Stimulated activated naive CD4-positive, alpha-beta T cell (primary cell): Measurements from ENCODE around the gene GCN1.
"Not testable (repeated sequence)": the region's sequence is repeated elsewhere in the genome, so short reads cannot be mapped to it uniquely, and the experiment has no call there.

Experiments used
- DNase-seq, 6 experiments: peaks; one replicate each; lab custom pipeline; 2025; lab: John Stamatoyannopoulos, UW

Gene GCN1

DNA sequence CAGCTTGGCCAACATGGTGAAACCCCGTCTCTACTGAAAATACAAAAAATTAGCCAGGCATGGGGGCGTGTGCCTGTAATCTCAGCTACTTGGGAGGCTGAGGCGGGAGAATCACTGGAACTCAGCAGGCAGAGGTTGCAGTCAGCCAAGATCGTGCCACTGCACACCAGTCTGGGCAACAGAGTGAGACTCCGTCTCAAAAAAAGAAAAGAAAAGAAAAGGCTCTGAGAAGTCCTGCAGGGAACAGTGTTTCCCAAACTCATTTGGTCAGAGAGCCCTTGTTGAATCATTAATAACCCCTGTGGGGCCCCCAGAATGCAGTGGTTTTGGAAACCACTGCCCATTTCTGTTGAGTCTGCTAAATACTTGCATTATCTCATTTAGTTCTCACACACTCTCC is 18.7 kb upstream of the GCN1 start:
- not testable (repeated sequence) for DNase-seq

DNA sequence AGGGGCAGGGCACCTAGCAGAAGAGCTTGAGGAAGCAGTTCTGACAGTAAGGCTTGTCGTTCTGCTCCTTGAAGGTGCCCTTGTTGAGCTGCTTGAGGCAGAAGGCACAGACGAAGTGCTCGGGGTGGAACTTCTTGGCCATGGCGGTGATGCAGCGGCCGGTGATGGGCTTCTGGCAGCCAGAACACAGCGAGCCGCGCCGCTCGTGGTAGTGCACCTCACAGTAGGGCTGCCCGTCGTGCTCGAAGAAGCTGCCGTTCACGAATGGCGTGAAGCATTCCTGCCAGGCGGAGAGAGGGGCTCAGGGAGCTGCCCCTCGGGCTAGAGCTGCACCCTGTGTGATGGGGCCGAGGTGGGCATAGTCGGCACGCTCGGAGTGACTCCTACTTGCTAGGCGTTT is 17.8 kb upstream of the GCN1 start:
- DNase-seq, result no peak

DNA sequence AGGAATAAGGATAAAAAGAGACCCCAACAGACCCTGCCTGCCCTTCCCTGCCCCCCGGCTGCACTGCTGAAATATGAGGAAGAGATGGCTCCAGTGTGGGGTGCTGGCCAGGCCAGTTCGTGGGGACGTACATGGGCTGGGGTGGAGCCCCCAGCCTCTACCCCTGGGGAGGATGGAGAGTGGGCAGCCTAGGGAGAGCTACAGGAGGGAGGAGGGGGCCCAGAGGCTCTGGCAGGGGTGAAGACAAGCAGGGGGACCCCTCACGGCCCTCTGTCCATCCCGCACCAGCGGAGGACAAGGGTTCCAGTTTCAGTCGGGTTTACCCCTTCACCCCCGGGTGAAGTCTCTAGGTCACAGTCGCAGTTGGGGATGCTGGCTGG is 17.4 kb upstream of the GCN1 start:
- no peak for DNase-seq

DNA sequence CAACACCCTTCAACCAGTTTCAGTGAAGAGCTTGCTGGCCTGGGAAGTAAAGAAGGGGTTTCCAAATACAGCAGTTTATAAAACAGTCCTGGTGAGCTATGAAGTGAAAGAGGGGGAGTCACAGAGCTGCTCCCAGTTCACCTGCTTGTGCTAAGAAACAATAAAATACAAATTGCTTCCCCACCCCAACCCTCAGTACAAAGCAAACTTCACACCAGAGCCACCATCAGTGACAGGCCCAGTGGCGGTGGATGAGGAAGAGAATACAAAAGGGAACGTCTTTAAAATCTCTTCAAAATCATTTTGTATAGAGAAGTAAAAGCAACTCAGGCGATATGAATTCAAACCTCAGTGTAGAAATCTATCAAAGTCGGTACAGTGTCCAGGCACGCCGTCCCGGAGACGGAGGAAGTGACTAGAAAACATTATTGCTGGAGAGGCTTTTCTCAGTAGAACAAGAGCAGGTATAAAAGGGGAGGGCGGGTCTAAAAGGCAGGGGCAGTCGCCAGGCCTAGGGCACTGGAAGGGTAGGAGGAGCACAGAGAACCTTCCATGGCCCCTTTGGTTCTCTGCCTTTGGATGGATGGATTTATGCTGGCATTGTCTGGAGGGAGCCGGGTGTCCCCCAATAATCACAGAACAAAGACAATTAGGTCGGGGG is 16.9 kb upstream of the GCN1 start:
- DNase-seq, result no peak

DNA sequence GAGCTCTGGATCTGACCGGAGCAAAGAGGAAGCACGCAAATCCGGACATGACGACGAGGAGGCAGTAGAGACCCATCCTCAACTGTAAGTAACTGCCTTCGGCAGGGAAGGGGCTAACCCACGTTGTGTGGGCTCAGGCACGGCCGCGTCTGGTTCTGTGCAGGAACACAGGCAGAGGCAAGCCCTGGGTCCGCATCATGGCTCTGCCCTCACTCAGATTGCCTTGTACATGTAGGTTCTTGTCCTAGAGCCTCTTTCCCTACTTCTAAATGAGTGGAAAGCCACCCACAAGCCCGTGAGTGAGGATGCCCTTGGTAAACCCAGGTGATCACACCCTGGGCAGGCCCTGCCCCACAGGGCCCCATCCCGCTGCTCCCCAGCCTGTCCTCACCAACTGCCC is 15.3 kb upstream of the GCN1 start:
- DNase-seq, result no peak

DNA sequence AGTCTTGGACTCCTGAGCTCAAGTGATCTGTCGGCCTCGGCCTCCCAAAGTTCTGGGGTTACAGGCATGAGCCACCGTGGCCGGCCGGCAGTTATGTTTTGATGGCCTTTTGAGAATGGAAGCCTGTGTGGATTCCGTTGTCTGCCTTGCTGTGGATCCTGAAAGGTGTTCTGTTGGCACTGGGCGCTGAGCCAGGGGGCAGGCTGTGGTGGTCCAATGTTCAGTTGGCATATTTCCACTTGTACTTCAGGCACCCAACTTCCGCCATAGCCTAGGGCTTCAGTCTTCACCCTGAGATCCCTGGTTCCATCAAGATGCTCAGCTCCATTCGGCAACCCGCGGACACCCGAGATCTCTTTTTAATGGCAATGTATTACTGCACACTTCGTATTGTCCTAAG is 12.7 kb upstream of the GCN1 start:
- DNase-seq, result no peak

DNA sequence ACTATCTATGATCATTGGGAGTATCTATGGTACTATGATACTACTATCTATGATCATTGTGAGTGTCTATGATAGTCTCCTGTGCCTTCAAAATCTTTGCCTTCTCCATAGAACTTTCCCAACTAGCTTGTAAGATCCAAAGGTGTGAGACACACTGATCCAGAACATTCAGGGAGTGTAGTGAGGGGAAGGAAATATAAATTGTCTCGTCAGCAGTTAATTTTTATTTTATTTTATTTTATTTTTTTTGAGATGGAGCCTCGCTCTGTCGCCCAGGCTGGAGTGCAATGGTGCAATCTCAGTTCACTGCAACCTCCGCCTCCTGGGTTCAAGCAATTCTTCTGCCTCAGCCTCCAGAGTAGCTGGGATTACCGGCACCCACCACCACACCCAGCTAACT is 12.3 kb upstream of the GCN1 start:
- not testable (repeated sequence) for DNase-seq

DNA sequence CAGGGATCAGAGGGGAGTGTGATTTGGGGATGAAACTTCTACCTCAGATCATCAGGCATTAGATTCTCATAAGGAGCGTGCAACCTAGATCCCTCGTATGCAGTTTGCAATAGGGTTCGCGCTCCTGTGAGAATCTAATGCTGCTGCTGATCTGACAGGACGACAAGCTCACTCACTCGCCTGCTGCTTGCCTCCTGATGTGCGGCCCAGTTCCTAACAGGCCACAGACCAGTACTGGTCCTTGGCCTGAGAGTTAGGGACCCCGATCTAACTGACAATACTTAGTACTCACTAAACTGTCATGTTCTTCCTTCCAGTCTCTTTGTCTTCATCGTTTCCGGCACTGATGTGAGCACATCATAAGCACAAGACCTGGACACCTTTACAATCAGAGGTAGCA is 11.7 kb upstream of the GCN1 start:
- DNase-seq, result no peak

DNA sequence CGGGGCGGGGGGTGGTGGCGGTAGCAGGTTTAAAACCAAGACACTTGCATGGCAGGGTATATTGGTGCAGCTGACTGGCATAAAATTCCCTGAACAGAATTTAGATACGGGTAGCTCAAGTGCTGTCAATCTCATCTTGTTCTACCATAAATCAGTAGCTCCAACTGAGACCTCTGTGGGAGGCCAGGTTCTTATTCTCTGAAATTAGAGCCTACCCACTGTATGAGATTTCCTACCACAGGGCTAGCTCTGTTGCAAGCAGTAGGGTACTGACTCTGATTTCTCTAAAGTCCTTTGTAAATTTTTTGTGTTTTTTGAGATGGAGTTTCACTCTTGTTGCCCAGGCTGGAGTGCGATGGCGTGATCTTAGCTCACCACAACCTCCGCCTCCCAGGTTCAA is 9.7 kb upstream of the GCN1 start:
- DNase-seq, result no peak

DNA sequence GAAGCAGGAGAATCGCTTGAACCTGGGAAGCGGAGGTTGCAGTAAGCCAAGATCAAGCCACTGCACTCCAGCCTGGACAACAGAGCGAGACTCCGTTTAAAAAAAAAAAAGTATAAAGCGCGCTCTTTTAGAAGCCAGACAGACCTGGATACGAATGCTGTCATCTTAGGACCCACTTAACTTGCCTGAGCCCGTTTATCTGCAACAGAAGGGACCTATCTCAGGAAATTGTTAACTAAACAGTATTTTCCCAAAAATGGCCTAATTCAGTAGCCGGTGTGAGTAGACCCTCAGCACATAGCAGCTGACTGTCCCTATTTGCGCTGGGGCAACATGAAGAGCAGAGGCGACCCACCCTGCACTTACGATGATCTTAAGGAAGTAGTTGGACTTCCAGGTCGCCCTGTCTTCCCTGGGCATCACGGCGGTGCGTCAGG is 5.9 kb upstream of the GCN1 start:
- no peak for DNase-seq

DNA sequence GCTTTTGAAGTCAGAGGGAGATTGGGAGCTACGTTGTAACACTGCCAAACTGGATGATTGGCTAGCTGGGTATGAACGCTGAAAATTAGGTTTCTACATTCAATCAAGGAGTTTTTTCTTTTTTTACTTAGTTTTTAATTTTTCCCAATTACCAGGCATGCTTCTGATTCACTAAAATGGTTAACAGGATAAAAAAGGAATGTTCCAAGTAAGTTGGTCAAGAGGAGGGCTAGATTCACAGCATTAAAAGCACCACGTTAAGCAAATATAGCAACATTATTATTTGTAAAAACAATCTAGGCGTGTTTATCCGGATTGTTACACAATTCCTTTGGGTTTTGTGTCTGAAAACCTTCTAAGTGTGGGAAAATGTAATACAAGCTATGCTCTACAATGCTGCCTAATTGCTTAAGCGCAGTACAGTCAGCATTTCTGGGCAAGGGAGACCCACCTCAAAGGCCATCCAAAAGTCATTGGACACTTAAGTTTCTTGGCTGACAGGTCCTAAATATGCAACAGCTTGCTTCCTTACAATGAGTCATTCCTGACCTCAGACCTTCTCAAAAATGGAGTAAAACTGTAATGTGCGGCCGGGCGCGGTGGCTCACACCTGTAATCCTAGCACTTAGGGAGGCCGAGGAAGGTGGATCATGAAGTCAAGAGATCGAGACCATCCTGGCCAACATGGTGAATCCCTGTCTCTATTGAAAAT is 5.2 kb upstream of the GCN1 start:
- DNase-seq, result peak in 1 of 6 experiments; percentile 7

DNA sequence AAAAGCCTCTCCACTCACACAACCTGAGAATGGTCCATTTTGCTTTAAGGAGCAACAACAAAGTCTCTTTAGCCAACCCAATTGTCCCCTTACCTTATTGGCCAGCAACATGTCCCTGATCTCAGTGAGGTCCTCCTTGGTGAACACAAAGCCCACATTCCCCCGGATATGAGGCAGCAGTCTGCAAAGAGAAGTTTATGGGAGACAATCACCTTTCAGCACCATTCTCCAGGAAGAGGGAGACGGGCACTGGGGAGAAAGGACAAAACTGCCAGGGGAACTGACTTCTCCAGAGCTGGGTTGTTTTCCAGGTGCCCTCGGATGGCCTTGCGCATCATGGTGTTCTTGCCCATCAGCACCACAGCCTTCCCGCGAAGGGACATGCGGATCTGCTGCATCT is 4.5 kb upstream of the GCN1 start:
- DNase-seq, result no peak

DNA sequence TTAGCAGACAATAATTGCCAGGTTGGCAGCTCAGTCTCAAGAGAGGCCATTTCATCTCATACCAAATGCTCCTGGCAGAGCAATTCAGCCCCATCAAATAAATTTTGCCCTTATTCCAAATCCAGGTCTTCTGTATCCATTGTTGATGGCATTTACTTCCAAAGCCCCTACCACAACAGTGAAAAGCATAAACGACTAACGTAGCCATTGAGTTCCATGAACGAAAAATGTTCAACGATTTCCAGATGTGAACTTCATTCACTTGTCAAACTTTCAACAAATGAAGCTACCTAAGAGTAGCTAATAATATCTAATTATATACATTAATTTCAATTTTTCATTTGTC is 3.0 kb upstream of the GCN1 start:
- DNase-seq, result no peak

DNA sequence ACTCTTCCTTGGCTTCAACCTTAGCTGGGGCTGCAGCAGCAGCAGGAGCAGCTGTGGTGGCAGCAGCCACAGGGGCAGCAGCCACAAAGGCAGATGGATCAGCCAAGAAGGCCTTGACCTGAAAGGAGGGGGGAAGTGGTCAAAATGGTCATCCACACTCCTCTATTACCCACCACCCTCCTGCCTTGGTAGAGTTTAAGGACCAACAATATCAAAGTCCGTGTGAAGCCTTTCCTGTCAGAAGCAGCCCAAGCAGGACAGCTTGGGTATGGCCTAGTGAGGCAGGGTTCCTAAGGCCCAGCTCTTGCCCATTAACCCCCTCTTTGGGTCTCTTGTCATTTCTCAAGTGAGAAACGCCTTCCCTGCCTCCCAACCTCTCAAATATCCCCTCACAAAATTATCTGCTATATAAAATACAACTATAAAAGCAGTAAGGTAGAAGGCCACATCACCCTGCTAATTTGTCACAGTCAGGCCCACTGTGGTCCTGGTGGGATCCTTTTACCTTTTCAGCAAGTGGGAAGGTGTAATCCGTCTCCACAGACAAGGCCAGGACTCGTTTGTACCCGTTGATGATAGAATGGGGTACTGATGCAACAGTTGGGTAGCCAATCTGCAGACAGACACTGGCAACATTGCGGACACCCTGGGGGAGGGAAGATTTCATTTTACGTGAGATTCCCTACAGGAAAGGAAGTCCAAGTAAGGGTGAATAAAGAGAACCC is 2.5 kb upstream of the GCN1 start:
- DNase-seq, result not testable (repeated sequence)

DNA sequence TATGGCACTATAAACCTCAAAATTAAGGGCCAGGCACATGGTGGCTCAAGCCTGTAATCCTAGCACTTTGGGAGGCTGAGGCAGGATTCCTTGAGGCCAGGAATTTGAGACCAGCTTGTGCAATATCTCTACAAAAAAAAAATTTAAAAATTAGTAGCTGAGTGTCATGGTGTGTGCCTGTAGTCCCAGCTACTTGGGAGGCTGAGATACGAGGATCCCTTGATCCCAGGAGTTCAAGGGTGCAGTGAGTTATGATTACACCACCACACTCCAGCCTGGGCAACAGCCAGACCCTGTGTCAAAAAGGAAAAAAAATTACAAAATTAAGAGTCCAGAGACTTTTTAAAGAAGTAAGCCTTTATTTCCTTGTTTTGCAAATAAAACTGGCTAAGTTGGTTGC is 1.8 kb upstream of the GCN1 start:
- no peak for DNase-seq

DNA sequence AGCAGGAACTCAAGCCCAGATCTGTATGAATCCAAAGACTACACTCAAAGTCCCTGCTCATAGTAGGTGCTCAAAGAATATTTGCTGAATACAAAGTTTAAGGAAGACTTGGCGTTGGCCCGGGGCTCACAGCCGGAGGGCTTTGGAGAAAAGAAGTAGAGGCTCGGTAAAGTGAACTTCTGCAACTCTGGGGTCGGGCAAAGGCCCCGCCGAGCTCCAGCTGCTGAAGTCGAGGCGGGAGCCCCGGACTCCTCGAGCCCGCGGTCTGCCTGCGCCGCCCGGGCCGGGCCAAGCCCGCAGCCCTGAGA is 335 bp downstream of the GCN1 start:
- DNase-seq, result no peak

DNA sequence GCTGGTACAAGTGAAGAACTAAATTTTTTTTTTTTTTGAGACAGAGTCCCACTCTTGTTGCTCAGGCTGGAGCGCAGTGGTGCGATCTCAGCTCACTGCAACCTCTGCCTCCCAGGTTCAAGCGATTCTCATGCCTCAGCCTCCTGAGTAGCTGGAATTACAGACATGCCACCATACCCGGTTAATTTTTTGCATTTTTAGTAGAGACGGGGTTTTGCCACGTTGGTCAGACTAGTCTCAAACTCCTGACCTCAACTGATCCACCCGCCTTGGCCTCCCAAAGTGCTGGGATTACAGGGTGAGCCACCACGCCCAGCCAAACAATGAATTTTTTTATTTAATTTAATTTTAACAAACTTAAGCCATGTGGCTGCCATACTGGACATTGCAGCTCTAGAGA is 1.2 kb downstream of the GCN1 start:
- not testable (repeated sequence) for DNase-seq

DNA sequence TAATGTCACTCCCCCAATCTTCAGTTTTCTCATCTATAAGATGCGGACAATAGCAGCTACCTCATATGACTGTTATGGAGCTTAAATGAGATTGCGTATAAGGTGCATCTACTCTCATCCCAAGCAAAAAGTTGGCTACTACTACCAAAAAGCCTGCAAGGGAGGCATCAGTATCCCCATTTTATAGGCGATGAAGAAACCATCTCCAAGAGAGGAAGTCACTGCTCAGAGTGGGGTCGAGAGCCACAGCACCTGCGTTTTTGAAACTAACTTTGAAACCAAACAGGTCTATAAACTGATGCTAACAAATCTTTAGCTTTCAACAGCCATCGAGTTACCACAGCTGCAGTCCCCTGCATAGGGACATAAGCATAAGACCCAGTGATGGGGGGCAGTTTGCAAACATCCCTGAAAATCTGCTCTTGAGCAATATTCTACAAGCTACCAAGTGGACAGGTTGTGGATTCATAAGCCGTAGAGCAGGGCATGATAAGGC is 3.5 kb downstream of the GCN1 start:
- DNase-seq, result no peak

DNA sequence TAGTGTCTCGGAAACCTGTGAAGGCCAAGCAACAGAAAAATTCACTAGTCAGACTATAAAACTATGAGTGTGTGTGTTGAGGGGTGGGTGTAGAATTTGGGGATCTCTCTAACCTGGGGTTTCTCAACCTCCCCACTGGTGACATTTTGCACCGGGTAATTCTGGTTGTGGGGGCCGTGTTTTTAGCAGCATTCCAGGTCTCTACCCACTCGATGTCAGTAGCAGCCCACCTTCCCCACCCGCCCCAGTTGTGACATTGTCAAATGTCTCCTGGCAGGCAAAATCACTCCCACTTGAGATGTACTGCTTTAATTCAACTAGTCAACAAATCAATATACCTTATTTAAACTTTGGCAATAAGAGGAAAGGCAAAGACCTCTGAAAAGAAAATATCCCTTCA is 4.1 kb downstream of the GCN1 start:
- no peak for DNase-seq

DNA sequence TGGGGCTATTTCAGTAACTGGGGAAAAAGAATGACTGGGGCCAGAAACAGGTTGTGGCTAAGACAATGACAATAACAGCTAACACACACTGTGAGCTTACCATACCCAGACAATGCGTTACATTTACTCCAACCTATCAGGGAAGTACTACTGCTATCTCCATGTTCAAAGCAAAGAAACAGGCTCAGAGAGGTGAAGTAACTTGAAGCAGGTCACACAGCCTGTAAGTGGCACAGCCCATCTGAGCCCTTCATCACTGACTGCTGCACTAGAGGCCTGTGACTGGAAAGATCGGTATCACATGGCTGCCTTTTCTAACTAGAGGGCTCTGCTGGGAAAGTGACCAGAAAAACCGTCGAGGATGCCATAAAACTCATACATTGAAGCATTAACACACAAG is 7.9 kb downstream of the GCN1 start:
- no peak for DNase-seq

DNA sequence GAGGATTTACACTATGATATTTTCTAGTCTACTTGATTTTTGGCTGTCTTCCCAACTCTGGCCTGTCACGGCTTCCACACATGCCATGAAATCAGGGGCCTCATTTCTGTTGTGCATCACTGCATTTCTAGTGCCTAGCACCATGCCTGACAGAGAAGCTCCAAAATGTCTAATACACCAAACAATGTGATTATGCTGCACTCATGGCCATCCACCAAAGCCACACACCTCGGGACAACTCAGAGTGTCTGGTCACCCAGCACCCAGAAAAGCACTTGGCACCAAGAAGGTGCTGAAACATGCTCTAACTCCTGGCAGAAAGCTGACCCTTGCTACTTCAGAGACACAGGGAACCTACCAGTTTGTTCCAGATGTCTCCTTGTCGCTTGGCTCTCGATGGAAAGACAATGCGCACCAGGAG is 11.3 kb downstream of the GCN1 start:
- DNase-seq, result no peak

DNA sequence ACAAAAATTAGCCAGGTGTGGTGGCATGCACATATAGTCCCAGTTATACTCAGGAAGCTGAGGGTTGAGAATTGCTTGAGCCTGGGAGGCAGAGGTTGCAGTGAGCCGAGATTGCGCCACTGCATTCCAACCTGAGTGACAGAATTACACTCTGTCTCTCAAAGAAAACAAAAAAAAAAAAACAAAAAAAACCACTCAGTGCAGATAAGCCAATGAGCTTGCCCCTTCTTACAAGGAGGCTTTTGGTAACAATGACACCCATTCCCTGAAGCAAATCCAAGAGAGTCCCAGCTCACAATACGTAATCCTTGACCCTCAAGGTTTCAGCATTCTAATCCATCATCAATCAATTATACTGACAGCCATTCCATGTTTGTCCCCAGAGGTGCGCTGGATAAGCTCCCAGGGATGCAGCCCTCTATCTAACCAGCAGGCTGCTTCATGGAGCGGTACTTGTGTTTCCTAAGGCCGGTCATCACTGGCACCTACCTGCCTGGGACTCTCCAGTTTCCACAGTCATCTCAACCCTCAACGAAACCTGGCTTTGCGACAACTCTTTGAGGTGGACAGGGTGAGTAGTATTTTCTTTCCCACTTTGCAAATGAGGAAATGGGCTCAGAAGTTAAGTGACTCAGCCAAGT is 12.4 kb downstream of the GCN1 start:
- no peak for DNase-seq

DNA sequence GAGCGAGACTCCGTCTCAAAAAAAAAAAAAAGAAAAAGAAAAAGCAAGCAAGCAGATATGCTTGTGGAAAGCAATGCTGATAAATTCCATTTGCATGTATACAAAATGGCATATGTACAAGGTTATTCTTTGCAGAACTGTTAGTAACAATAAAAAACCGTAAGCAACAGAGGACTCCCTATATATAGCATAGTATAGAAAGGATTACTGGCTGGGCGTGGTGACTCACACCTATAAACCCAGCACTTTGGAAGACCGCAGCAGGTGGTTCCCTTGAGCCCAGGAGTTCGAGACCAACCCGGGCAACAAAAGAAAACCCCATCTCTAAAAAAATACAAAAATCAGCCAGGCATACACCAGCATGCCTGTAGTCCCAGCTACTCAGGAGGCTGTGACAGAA is 13.5 kb downstream of the GCN1 start:
- no peak for DNase-seq
